Posterior vena cava (tissue), 2 donors: ENCODE measurements around the gene UBAC1. TPM values are rescaled to one million over a fixed set of nuclear protein-coding genes. Genes with fewer than 3 reads are reported as not detected.
"Not testable (repeated sequence)": the region's sequence is repeated elsewhere in the genome, so short reads cannot be mapped to it uniquely, and the experiment has no call there.

Source experiments
- DNase-seq: peaks from one replicate; pipeline ENCODE4 v3.0.0-alpha.2; 2020; ENCODE audit warnings: low spot score
- intact Hi-C, 2 donors: fragments of 100-400 bp; cut with DNase I; formaldehyde crosslinking; loops; one replicate each; pipeline versions ENCODE4 v1.14.1 to v1.14.2; 2022 to 2023
- total RNA-seq, 2 donors: library from RNA; stranded (reverse); fragmentation: NEBNext Ultra II Directional; extraction: Animal tissue kit (Norgen Biotek cat#: 25700); gene quantifications; one replicate each; pipeline ENCODE4 v1.2.1, GENCODE V29; 2021
- donor health status: DM: yes; HTN: yes; CAD: no.
- donor health status: DM: yes; HTN: yes; CAD: no.

Gene UBAC1
- total RNA-seq, 2 donors from 2014 or later: 32.7 to 34.1 TPM

GRCh38 chr9:135893104-135893503 is 68.1 kb downstream of the UBAC1 start:
- intact Hi-C loops: loop anchor here in 1 of 2 donors (5.0 kb wide), 1 partner anchor 1921 kb away; no protein-coding TSS in a partner anchor
- no peak for DNase-seq

- intact Hi-C loops: loop anchor here in 1 of 2 donors (5.0 kb wide), 1 partner anchor 1920 kb away; no protein-coding TSS in a partner anchor
- DNase-seq: not testable (repeated sequence)
Observed at GRCh38 chr9:135892327-135892726, 68.8 kb downstream of the UBAC1 start.

GRCh38 chr9:135891027-135891631 is 70.0 kb downstream of the UBAC1 start:
- no peak for DNase-seq
- intact Hi-C loops: loop anchor here in 1 of 2 donors (5.0 kb wide), 1 partner anchor 1919 kb away; no protein-coding TSS in a partner anchor

DNA sequence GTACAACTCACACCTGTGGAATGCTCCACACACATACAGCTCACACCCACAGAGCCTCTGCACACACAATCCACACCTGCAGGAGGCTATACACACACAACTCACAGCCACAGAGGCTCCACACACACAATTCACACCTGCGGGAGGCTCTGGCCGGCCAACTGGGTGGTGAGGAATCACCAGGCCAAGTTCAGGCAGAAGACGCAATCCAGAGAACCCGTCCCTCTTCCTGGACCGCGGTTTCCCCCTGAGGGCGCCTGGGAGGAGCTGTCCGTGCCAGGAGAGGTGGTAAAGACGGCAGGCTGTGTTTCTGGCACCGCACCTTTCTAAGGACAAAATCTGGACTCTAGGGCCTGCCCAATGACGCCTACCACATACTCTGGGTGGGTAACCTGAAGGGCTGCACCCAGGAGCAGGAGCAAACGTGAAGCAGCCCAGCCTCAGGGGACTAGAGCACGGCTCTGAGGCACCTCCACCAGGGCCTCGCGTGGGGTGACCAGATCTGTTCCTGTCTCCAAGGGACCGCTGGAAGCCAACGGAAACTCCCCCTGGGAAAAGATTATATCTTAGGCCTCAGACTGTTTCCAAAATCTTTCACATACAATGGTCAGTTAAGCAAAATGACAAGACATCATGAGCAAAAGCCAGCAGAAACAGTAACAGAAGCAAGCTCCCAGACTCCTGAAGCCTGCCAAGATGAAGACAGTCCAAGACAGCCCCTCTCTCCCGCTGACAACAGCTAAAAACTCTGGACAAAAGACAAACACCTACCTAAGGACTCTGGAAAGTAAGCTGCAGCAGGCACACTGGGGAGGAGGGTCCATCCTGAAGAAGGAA is 70.8 kb downstream of the UBAC1 start:
- intact Hi-C loops: loop anchor here in 1 of 2 donors (5.0 kb wide), 1 partner anchor 1918 kb away; no protein-coding TSS in a partner anchor
- no peak for DNase-seq

DNA sequence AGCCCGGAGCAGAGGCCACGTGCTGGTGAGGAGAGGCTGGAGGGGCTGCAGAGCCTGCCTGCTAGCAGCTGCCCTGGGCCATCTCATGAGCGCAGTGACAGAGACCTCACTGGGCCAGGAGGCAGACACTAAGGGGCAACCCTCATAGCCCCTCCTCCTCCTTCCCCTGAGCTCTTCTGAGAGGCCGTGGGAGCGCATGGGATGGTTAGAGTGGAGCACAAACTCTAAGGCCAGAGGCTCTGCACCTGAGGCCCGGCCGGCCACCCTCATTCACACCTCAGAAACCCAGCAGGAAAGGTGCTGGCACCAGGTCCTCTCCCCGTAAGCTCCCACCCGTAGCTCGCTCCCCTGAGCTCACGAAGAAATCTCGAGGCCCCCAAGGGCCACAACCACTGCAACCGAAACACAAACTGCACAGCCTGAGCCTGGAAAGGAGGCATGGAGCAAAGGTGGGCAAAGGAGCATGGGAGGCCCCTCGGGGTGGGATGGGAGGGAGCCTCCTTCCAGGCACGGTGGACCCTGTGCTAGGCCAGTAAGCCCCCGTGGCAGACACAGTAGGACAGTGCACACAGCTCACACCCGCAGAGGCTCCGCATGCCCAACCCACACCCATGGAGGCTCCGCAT is 71.5 kb downstream of the UBAC1 start:
- intact Hi-C loops: loop anchor here in 1 of 2 donors (5.0 kb wide), 1 partner anchor 1917 kb away; no protein-coding TSS in a partner anchor
- DNase-seq: no peak

DNA sequence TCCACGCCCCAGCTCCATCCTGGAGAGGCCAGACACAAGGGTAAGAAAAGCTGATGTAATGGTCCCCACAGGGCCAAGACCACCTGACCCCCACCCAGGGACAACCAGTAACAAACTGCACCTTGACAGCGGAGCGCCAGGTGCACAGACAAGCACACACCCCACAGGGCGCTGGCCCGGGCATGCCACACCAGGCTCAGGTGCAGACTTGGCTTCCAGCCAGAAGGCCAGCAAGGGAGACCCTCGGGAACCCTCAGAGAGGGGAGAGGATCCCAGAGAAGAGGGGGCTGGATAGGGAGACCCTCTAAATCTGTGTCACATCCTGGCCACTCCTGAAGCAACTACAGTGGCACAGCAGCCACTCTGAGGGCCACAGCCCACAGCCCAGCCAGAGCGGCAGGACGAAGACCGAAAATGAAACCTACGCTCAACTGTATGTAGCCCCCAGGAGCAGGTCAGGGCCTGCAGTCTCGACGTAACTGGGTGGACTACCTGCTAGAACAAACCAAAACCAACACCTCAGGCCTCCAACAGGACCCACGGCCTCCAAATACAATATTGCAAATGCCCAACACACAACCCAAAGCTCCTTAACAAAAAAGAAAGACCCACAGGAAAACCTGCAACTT is 72.3 kb downstream of the UBAC1 start:
- intact Hi-C loops: no loop called here
- DNase-seq: no peak

DNA sequence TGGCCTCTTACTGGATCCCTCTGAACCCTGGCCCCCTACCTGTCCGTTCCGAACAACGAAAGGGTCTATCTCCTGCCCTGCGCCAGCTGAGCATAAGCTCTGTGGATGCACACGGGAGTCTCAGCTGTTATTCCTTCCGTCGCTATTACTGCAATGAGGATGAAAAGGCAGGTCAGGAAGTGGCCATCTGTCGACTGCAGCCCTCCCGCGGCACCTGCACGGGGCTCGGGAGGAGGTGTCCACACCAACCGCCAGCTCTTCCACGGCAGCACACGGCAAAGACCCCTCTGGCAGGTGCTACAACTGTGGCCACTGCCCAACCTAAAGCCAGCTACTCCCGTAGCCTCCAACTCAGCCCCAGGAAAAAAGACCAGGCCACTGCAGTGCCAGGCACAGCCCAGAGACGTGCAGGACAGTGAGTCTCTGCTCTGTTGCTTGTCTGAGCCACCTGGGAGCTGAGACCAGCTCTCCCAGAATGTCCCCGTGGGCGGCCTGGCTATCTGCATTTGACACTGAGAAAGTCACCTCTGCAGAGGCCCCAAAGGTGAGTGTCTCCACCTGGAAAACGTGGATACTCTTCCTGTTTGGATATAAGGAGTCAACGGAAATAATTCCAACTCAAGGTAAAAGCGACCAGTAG is 72.9 kb downstream of the UBAC1 start:
- DNase-seq: no peak
- intact Hi-C loops: no loop called here

DNA sequence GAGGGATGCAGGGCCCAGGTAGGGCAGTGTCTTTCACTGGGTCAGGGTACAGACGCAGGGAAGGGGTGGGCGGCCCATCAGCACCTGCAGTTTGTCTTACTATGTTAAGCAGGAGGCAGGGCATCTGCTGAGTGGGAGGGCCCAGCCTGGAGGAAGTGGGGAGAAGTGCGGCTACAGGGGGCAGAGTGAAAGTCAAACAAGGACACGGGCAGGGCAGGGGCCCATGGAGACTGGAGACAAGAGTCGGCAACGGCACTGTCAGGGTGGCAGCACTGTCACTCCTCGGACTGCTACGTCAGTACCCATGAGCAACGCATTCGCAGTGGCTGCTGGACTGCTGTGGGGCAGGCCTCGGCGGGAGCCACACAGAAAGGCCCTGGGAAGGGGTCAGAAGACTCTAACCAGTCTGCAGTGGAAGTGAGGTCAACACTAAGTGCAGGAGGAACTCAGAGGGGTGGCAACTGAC is 73.6 kb downstream of the UBAC1 start:
- DNase-seq: no peak
- intact Hi-C loops: no loop called here

DNA sequence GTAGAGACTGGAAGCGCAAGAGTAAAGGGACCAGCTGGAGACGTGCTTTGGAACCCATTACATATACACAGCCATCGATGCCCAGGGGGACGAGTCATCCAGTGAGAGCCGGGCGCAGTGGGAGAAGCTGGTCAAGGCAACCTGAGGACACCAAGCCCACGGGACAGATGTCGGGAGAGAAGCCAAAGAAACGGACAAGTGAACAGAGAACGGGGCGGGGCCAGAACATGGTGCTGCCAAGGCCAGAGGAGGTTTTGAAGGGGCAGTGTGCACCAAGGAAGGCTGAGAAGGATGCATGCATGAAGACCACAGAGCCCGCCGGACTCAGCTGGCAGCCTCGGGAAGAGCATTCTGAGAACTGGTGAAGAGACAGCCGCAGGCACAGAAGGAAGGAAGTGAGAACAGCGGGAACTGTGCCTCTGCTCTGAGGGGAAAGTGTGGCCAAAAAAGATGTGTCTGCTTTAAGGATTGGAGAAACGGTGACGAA is 74.1 kb downstream of the UBAC1 start:
- no peak for DNase-seq
- intact Hi-C loops: no loop called here

- no peak for DNase-seq
- intact Hi-C loops: no loop called here
Observed at GRCh38 chr9:135886147-135886981, 74.8 kb downstream of the UBAC1 start.

- intact Hi-C loops: no loop called here
- DNase-seq: no peak
Observed at GRCh38 chr9:135885100-135885853, 75.9 kb downstream of the UBAC1 start.

DNA sequence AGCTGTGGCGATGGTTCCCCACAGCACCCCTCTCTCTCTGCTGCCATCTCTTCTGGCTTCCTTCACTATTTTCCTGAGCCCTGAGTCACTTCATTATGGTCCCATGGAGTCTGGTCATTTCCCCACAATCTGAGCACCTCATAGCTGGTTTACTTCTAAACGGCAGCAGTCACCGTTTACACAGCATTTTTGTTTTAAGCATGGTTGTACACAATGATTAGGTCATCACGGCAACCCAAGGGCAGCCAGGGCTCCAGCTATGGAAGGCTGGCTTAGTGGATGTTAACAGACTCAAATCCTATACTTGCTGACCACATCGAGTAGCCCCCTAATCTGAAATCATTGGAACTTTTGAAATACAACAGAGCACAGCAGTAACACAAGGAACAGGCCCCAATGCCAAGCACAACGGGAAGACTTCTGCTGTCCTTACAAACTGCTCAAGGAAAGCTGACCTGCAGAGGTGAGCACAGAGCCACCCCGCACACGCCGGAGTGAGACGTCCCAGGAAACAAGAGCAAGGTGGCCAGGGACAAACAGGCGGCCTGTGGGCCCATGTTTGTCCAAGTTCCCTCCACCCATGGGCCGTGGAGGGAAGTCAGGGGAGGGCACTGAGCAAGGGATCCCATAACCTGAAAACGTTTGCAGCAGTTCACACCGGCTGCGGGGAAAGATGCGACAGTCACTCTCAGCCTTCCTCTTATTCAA is 76.7 kb downstream of the UBAC1 start:
- no peak for DNase-seq
- intact Hi-C loops: no loop called here

DNA sequence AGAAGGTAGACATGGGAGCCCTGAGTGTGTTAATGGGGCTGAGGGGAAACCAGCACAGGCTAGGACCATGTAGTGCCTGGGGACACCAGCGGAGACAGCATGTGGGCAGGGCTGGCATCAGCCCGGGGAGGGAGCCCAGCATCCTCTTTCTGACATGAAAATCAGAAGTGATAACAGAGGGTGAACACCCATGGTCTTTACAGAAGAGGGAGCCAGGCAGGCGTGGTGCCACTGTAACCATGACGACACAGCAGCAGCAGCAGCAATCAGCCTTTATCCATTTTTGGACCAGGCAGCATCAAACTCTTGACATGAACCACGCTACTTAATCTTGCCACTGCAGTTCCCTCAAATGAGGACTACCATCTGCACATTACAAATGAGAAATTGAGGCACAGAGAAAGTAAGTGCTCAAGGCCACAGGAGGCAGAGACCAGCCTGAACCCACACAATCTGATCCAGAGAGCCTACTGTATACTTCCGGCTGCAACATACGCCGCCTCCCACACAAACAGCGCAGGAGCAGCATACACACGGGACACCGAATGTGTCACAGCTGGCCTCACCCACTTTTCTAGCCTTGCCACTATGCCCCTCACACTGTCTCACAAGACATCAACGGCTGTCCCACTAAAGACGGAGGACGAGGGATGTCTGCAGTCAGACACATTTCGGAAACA is 77.6 kb downstream of the UBAC1 start:
- no peak for DNase-seq
- intact Hi-C loops: no loop called here
